PFSK-1 (cell line): ENCODE data around the gene SCAMP2.

ENCODE experiments used
- FOXP2 ChIP-seq: optimal IDR thresholded peaks from 2 replicates; pipeline ENCODE3; 2011; ENCODE audit warnings: borderline replicate concordance, control low read depth, inconsistent platforms; ENCODE audit not compliant: insufficient read depth; ENCODE audit errors: extremely low read length, extremely low read depth
- POLR2AphosphoS5 ChIP-seq: IDR thresholded peaks from 2 replicates; pipeline ENCODE4 v1.6.1; 2012; ENCODE audit warnings: low read depth, mild to moderate bottlenecking, control low read depth, low read length, moderate library complexity
- SIN3A ChIP-seq: IDR thresholded peaks from 2 replicates; pipeline ENCODE4 v1.6.1; 2012; ENCODE audit warnings: mild to moderate bottlenecking, low read length, moderate library complexity, borderline replicate concordance; ENCODE audit not compliant: insufficient read depth
- TAF1 ChIP-seq: IDR thresholded peaks from 2 replicates; pipeline ENCODE4 v1.6.1; 2012; ENCODE audit warnings: low read length, control low read depth, borderline replicate concordance; ENCODE audit not compliant: insufficient read depth
- TF ChIP-seq, protein P1 (sequence below), 2 experiments: IDR thresholded peaks; 2 replicates each; pipeline versions ENCODE4 v1.6.1 to v1.8.0; 2011 to 2012; ENCODE audit warnings: low read depth in 2 of 2, low read length in 2 of 2, control low read depth in 1 of 2, inconsistent platforms in 1 of 2, mild to moderate bottlenecking in 1 of 2, moderate library complexity in 1 of 2; ENCODE audit not compliant: insufficient read depth in 1 of 2

SCAMP2 gene

DNA sequence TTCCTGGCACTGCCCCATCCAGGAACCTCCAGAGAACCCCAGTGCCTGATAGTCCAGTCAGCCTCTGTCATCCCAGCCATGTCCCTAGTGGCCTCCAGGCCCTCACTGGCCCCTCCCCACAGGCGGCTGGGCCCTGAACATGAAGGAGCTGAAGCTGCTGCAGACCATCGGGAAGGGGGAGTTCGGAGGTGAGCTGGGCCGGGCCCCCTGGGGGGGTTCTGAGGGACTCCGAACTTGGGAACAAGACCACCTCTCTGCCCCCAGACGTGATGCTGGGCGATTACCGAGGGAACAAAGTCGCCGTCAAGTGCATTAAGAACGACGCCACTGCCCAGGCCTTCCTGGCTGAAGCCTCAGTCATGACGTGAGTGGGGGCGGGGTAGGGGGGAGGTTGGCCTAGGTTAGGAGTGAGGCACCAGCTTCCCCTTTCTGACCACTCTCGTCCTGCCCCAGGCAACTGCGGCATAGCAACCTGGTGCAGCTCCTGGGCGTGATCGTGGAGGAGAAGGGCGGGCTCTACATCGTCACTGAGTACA lies 72.5 kb downstream of the SCAMP2 start:
- TF ChIP-seq SIN3A (no peak), POLR2AphosphoS5 (no peak), TAF1 (no peak), FOXP2 (no peak)
- TF ChIP-seq, protein P1, sequence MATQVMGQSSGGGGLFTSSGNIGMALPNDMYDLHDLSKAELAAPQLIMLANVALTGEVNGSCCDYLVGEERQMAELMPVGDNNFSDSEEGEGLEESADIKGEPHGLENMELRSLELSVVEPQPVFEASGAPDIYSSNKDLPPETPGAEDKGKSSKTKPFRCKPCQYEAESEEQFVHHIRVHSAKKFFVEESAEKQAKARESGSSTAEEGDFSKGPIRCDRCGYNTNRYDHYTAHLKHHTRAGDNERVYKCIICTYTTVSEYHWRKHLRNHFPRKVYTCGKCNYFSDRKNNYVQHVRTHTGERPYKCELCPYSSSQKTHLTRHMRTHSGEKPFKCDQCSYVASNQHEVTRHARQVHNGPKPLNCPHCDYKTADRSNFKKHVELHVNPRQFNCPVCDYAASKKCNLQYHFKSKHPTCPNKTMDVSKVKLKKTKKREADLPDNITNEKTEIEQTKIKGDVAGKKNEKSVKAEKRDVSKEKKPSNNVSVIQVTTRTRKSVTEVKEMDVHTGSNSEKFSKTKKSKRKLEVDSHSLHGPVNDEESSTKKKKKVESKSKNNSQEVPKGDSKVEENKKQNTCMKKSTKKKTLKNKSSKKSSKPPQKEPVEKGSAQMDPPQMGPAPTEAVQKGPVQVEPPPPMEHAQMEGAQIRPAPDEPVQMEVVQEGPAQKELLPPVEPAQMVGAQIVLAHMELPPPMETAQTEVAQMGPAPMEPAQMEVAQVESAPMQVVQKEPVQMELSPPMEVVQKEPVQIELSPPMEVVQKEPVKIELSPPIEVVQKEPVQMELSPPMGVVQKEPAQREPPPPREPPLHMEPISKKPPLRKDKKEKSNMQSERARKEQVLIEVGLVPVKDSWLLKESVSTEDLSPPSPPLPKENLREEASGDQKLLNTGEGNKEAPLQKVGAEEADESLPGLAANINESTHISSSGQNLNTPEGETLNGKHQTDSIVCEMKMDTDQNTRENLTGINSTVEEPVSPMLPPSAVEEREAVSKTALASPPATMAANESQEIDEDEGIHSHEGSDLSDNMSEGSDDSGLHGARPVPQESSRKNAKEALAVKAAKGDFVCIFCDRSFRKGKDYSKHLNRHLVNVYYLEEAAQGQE (IDR thresholded peaks at IDR 0.05; ENCODE audit: insufficient read depth in 1 of 2, low read depth in 2 of 2, low read length in 2 of 2), result no peak

- TF ChIP-seq, protein P1 (IDR thresholded peaks at IDR 0.05; ENCODE audit: insufficient read depth in 1 of 2, low read depth in 2 of 2, low read length in 2 of 2), result no peak
- peak; percentile 78 for TF ChIP-seq FOXP2
These were observed 73.2 kb downstream of the SCAMP2 start for GRCh38 chr15:74799856-74800558.

DNA sequence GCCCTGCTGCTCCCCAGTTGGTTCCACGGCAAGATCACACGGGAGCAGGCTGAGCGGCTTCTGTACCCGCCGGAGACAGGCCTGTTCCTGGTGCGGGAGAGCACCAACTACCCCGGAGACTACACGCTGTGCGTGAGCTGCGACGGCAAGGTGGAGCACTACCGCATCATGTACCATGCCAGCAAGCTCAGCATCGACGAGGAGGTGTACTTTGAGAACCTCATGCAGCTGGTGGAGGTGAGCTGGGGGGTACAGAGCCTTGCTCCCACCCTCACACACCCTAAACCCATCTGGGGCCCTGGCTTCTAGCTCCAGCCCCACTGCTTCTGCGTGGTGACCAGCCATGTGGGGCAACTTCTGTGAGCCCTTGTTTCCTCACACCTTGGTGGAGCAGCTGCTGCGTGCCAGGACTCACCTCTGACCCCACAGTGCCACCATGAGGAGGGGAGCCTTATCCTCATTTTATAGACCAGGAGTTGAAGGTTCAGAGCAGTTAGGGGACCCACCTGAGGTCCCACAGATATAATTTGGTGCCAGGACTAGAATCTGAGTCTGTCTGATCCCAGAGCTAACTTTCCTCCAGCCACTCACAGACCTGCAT lies 73.8 kb downstream of the SCAMP2 start:
- TF ChIP-seq FOXP2, result no peak
- no peak for TF ChIP-seq TAF1
- no peak for TF ChIP-seq SIN3A
- TF ChIP-seq, protein P1 (IDR thresholded peaks at IDR 0.05; ENCODE audit: insufficient read depth in 1 of 2, low read depth in 2 of 2, low read length in 2 of 2), result no peak
- TF ChIP-seq POLR2AphosphoS5, result no peak

DNA sequence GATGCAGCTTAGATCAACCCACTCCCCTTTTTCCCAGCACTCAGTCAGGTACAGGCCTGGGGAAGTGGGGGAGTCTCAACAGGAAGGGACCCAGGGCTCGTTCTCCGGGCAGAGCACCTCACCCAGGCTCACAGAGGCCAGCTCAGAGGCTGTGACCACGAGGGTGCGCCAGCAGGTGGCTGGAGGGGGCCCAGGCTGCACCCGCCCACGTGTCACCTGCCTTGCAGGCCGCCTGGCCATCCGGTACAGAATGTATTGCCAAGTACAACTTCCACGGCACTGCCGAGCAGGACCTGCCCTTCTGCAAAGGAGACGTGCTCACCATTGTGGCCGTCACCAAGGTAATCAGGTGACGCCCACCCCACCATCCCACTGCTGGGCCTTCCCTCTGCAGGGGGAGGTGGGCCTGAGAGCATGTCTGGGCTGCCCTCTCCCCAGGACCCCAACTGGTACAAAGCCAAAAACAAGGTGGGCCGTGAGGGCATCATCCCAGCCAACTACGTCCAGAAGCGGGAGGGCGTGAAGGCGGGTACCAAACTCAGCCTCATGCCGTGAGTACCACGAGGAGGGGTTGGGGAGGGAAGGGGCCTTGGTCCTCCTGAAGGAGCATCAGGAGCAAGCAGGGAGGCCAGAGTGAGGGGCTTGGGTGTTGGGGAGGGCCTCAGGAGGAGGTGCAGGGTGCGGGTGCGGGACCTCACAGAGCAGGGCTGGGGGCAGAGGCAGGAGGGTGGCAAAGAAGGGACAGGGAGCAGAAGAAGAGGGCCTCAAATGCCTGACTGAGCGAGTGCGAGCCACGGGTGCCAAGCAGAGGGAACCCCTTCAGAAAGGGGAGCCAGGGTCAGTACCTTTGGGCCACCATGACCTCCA lies 74.5 kb downstream of the SCAMP2 start:
- TF ChIP-seq POLR2AphosphoS5 (no peak), SIN3A (no peak)
- TF ChIP-seq, protein P1 (IDR thresholded peaks at IDR 0.05; ENCODE audit: insufficient read depth in 1 of 2, low read depth in 2 of 2, low read length in 2 of 2), result no peak
